HG03039 (cell line): ENCODE results near the gene HYI.
"Not testable (repeated sequence)": the region's sequence is repeated elsewhere in the genome, so short reads cannot be mapped to it uniquely, and the experiment has no call there.

Source experiments
- ATAC-seq: cut with Tn5 transposase; IDR thresholded peaks from one replicate; pipeline ENCODE4 v1.9.1; 2021; ENCODE audit warnings: mild to moderate bottlenecking, moderate library complexity; ENCODE audit not compliant: unreplicated experiment

Gene HYI, protein sequence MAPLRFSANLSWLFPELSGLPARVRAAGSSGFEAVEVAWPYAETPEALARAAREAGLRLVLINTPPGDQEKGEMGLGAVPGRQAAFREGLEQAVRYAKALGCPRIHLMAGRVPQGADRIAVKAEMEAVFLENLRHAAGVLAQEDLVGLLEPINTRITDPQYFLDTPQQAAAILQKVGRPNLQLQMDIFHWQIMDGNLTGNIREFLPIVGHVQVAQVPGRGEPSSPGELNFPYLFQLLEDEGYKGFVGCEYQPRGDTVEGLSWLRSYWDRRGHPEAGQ

DNA sequence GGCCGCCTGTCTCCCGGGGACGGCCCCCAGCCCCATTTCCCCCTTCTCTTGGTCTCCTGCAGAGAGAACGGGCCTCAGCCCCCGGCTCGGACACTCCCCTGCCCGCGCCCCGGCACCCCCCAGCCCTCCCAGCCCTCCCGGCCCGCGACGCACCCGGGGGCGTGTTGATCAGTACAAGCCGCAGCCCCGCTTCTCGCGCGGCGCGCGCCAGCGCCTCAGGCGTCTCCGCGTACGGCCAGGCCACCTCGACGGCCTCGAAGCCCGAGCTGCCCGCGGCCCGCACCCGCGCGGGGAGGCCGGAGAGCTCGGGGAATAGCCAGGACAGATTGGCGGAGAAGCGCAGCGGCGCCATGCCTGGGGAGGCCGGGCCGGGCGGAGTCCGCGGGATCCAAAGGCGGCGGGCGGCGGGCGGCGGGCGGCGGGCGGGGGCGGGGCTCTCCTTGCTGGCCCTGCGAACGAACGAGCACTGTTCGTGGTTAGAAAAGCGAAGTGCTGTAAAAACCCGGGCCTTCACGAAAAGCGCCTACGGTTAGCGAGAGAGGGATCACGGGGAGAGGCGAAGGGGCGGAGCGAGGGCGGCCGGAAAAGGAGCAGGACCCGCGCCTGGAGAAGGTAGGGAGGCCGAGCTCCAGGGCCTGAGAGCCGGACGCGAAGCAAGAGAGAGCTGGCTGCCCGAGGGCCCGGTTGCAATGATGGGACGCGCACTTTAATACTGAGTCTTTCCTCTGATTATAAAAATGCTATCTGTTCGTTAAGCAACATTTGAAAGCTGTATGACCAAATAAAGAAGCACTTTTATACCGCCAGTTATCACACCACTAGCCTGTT lies at the start of gene HYI:
TSS of gene HYI (minus strand) at position 490 of the 828 bp plus-strand sequence. CDS start at position 352, 138 bp downstream.
- ATAC-seq: no peak

DNA sequence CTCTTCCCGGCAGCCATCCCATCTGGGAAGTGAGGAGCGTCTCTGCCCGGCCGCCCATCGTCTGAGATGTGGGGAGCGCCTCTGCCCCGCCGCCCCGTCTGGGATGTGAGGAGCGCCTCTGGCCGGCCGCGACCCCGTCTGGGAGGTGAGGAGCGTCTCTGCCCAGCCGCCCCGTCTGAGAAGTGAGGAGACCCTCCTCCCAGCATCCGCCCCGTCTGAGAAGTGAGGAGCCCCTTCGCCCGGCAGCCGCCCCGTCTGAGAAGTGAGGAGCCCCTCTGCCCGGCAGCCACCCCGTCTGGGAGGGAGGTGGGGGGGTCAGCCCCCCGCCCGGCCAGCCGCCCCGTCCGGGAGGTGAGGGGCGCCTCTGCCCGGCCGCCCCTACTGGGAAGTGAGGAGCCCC lies 48.1 kb upstream of the HYI start:
- ATAC-seq: not testable (repeated sequence)

DNA sequence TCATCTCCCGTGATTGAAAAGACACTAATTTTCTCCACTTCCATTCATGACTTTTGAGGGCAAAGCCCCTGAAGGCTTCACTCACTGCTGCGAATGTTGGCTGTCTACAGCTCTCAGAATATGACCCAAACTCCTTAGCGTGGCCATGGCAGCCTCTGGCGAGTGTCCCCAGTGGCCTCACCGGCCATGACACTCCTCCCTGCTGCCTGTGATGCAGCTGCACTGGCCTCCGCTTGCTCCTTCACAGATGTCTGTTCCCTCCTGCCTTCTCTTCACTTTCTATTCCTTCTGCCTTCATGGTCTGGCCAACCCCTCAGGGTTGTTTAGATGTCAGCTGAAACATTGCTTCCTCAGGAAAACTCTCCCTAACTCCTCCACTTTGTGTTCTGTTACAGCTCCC lies 46.2 kb upstream of the HYI start:
- no peak for ATAC-seq

DNA sequence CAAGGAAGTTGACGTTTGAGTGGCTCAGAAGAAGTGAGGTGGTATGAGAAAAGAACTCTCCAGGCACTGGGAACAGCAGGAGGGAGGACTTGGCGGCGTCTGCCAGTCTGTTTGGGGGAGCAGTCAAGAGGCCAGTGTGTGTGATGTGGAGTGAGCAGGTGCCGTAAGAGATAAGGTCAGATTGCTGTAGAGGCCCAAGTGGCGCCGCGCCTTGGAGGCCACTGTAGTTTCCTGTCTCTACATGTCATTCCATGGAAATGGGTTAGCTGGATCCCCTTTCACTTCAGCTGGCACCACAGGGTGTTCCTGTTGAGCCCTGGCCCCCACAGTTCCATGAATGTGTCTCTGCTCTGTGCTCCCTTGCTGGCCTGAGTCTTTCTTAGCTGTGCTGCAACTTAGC lies 41.5 kb upstream of the HYI start:
- ATAC-seq: no peak

DNA sequence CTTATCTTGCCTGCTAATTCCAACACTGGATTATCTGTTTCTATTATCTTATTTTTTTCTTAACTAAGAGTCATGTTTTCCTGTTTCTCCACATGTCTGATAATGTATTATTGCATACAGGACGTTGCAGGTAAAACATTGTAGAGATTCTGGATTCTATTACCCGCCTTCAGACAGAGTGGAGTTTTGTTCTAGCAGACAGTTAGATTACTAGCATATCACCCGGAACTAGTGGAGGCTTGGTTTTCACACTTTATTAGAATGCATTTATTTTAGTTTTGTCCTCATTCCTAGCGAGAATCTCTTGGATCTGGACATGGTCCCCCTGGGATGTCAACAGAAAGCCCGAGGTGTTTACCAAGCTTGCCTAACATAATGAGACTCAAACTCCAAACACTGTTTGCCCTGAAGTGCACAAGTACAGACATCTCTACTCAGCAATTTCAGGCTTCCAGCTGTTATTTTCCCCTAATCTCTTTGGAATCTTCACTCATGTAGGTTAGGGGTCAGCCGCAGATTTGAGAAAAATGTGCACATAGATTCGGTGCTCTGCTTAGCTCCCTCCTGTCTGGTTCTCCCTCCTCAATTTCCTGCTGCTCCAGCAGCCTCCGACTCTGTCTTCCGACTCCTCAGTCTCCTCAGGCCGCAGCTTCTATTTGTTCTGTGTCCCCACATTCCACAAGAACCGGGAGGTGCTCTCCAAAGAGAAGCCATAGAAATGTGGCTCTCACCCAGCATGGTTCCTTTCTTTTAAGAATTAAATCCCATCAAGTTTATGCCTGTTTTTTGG lies 40.1 kb upstream of the HYI start:
- ATAC-seq: no peak

DNA sequence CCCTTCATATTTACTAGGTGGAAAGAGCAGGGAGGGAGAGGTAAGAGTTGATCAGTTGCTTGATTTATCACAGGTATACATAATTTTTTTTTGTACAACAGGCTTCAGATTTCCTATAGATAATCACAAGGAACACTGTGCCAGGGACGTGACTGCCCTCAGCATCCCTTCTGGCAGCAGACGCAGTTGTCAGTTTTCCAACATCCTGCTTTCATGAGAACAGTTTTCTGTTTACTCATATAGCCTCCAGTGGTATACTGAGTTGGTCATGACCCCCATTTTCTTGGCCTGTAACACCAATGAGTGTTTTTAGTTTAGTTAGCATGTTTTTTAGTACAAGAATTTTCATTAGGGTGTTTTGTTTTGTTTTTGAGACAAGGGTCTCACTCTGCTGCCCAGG lies 39.1 kb upstream of the HYI start:
- ATAC-seq: no peak

DNA sequence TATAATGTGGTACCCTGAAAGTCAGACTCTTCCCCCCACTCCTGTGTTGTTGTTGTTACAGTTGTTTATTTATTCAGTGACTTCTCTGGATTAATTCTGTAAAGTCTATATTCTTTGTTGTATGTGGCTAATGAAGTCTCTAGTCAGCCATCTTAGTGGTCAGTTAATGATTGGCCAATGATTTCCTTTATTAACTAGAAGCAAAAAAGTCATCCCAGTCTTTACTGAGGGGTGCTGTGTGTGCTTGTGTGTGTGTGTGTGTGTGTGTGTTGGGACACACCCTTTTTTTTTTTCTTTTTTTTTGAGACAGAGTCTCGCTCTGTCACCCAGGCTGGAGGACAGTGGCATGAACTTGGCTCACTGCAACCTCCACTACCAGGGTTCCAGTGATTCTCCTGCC lies 37.3 kb upstream of the HYI start:
- ATAC-seq: no peak

DNA sequence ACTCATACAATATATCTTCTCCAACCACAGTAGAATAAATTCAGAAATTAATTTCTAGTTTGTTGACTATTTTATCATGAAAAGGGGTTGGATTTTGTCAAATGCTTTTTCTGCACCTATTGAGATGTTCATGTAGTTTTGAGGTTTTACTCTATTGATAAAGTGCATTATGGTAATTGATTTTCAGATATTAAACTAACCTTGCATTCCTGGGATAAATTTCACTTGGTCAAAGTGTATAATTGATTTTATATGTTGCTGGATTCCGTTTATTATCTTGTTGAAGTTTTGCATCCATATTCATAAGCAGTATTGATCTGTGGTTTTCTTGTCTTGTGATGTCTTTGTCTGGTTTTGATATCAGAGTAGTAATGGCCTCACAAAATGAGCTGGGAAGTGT lies 34.4 kb upstream of the HYI start:
- ATAC-seq: no peak

DNA sequence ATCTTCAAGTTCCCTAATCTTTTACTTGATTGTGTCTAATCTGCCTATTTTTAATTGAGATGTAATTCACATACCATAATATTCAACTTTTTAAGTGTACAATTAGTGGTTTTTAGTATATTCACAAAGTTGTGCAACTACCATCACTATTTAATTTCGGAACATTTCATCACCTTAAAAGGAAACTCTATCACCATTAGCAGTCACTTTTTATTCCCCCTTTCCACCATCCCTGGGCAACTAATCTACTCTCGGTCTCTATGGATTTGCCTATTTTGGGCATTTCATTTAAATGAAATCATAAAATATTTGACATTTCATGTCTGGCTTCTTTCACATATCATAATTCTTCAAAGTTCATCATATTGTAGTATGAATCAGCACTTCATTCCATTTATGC lies 30.6 kb upstream of the HYI start:
- no peak for ATAC-seq

DNA sequence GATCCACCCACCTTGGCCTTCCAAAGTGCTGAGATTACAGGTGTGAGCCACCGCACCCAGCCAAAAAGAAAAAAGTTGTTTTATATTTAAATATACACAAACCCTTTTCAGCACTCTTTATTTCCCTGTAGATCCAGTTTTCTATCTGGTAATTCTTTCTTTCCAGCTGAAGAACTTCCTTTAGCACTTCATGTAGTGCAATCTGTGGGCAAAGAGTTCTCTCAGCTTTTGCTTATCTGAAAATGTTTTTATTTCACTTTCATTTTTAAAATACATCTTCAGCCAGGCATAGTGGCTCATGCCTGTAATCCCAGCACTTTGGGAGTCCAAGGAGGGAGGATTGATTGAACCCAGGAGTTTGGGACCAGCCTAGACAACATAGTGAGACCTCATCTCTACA lies 28.5 kb upstream of the HYI start:
- ATAC-seq: no peak

DNA sequence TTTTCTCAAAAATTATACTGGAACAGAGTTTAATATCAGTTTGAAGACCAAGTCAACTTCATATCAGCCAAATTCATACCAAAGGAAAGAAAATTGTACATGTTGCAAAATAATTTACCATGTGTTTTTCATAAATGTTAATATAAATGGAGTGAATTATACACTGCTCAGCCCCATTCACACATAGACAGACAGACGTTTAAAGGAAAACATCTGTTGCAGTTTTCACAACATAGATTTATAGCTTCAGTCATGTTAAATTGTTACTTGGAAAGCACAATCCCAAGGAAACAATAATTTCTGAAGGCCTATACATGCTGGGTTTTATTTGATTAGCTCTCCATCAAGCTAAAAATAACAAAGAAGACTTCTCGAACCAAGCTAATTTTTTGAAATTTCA lies 27.8 kb upstream of the HYI start:
- ATAC-seq: no peak

DNA sequence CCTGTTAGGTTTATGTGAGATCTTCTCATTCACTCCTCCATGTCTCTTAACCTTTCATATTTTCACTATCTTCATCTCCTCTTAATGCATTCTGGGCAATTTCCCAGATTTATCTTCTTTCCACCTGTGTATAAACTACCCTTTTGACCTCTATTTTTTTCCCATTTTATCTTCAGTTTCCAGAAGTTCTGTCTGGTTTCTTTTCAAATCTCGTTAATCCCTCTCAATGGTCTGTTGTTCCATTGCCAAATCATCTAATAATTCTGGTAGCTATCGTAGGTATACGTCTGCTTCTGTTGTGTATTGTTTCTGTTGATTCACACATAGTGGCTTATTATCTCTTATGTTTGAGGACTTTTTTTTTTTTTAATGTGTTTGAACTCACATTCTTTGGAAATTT lies 25.7 kb upstream of the HYI start:
- ATAC-seq: no peak

DNA sequence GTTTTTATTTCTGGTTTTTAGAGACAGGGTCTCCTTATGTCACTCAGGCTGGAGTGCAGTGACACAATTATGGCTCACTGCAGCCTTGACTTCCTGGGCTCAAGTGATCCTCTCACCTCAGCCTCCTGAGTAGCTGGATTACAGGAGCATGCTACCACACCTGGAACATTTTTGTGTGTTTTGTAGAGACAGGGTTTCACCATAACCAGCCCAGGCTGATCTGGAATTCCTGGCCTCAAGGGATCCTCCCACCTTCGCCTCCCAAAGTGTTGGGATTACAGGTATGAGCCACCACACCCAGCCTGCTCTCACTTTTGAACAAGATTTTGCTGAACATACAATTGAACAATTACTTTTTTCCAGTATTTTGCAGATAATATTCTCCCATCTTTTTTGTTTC lies 24.0 kb upstream of the HYI start:
- ATAC-seq: no peak

DNA sequence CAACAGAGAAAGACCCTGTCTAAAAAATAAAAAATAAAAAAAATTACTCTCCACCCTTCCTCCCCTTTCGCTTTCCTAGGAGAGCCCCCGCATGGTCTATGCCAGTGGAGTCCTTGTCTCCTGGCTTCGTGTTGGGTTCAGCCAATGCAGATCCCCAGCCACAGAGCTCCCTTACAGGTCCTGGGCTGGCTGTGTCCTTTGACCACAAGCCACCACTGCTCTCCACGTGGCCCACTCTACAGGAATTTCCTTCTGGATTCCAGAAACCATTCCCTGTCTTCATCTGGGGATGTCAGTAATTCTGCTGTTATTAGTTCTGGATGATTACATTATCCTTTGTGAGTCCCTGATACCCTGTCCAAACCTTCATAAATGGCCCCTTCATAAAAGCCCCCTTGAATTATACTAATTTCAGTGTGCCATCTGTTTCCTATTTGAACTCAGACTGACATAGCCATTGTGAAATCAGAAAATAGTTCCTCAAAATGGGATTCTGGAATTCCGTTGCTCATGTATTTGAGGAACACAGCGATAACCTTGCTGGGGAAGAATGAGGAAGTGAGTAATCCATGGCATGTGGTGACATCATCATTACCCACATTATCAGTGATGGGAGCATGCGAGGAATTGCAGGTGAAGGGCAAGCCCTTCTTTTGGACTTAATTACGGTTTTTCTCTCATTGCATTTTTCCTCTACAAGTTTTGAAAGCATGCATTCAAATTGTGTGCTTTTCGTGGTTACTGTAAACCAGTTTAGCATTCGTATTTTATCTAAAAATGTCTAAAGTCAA lies 22.1 kb upstream of the HYI start:
- not testable (repeated sequence) for ATAC-seq

DNA sequence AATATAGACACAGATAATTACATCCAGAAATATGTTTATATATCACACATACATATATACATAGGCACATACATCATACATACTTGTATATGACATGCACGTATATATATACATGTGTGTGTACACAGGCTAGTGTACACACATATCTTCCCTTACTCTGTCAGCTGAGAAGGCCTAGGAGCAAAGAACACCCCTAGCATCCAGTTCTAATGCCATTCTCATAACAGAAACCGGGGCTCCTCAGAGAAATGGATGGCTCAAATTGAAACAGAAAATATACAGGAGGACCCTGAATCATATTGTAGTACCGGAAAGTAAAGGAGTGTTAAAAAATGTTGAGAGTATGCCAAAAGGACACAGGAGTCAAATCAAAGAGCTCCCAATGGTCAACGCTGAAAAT lies 19.7 kb upstream of the HYI start:
- ATAC-seq: no peak

DNA sequence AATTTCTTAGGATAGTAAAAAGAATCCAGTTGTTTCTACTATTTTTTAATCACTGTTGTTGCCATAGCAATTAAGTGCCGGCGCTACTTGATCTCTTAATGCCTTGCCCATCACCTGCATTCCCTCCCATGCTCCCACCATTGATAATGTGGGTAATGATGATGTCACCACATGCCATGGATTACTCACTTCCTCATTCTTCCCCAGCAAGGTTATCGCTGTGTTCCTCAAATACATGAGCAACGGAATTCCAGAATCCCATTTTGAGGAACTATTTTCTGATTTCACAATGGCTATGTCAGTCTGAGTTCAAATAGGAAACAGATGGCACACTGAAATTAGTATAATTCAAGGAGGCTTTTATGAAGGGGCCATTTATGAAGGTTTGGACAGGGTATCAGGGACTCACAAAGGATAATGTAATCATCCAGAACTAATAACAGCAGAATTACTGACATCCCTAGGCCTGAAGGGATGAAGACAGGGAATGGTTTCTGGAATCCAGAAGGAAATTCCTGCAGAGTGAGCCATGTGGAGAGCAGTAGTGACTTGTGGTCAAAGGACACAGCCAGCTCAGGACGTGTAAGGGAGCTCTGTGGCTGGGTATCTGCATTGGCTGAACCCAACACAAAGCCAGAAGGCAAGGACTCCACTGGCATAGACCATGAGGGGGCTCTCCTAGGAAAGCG lies 18.9 kb upstream of the HYI start:
- not testable (repeated sequence) for ATAC-seq

DNA sequence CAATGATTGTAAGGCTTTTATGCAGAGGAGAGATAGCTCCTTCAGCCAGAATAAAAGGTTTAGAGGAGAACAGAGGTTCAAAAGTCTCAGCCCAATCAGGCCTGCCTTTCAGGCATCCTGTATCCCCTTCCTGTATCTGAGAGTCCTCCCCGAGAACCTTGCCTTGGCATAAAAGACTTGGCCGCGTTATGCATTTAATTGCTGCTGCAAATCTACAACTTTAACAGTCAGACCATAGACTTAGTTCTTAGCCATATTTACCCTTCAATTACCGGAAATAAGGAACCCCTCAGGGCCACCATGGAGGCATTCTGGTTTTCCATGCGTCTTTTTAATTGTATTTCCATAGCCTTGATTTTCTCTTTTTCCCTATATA lies 18.3 kb upstream of the HYI start:
- no peak for ATAC-seq

DNA sequence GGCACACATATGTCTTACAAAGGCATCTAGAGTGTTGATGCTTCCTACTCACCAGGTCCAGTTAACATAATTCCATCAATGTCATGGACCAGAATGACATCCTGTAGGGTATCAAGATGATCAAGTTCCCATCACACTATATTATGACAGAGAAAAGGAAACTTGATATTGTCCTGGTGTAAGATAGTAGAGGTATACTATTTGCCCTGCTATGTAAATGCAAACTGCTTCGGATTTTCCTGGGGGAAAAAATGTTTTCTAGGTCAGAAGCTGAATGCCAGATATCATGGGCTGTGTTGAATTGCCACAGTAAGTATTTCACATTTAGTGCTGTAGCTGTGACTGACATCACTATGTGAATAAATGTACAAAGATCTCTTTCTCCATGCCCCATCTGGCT lies 16.2 kb upstream of the HYI start:
- no peak for ATAC-seq

DNA sequence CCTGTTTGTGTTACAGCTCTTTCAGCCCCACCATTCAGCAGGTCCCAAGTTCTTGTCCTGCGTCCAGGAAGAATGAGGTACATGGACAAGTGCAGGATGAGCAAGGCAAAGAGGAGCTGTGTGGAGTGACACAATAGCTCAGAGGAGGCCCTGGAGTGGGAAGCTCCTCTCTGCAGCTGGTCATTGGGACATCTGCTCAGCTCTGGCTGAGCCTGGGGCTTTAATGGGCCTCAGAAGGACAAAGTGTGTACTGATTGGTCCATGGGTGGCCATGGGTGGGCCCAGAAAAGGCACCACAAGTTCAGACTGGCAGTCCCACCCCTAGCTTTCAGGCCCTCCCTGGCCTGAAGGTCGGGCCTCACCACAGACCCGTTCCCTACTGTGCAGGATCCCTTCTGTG lies 14.7 kb upstream of the HYI start:
- no peak for ATAC-seq

DNA sequence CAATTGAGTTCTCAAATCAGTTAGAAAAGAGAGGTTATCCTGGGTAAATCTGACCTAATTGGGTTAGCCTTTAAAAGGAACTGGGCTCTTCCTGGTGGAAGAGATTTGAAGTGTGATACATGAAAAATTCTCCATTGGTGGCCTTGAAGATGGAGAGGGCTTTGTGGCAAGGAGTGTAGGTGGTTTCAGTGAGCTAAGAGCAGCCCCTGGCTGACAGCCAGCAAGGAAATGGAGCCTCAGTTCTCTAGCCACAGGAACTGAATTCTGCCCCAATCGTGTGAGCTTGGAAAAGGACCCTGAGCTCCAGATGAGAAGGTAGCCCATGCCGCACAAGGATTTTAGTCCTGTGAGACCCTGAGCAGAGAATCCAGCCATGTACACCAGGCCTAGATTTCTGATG lies 12.7 kb upstream of the HYI start:
- no peak for ATAC-seq
